PC-3 (cell line): ENCODE results near the gene SNORC.

Experiments used
- EZH2 ChIP-seq: fragments of 300-600 bp; sonication (generic); IDR thresholded peaks from one replicate; pipeline ENCODE4 v1.6.1; 2017; ENCODE audit warnings: antibody characterized with exemption, mild to moderate bottlenecking, low read length; ENCODE audit not compliant: unreplicated experiment
- TF ChIP-seq, protein P1 (sequence below): fragments of 300-600 bp; sonication (generic); conservative IDR thresholded peaks from 2 replicates; pipeline ENCODE4 v1.5.1; 2017; ENCODE audit warnings: antibody characterized with exemption, low read depth, mild to moderate bottlenecking, low read length

DNA sequence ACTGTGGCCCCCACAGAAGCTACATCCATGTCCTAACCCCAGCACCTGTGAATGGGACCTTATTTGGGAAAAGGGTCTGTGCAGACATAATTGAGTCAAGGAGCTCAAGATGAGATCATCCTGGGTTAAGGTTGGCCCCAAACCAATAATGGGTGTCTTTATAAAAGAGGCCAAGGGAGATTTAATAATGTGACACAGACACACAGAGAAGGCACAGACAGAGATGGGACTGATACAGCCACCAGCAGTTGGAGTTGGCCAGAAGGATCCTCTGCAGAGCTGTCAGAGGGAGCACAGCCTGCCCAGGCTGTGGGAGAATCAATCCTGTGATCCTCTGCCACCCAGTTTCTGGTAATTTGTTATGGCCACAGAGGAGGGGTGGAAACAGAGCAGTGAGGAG lies 26.0 kb downstream of the SNORC start:
- TF ChIP-seq, protein P1, sequence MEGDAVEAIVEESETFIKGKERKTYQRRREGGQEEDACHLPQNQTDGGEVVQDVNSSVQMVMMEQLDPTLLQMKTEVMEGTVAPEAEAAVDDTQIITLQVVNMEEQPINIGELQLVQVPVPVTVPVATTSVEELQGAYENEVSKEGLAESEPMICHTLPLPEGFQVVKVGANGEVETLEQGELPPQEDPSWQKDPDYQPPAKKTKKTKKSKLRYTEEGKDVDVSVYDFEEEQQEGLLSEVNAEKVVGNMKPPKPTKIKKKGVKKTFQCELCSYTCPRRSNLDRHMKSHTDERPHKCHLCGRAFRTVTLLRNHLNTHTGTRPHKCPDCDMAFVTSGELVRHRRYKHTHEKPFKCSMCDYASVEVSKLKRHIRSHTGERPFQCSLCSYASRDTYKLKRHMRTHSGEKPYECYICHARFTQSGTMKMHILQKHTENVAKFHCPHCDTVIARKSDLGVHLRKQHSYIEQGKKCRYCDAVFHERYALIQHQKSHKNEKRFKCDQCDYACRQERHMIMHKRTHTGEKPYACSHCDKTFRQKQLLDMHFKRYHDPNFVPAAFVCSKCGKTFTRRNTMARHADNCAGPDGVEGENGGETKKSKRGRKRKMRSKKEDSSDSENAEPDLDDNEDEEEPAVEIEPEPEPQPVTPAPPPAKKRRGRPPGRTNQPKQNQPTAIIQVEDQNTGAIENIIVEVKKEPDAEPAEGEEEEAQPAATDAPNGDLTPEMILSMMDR, result no peak
- no peak for TF ChIP-seq EZH2
